AML-193 (cell line): Measurements from ENCODE around the gene PRKCQ.
A peak's percentile ranks its signal among the peaks of the same experiment; 100 is the strongest.

Source experiments
- DNase-seq, 2 experiments: peaks; one replicate each; lab custom pipeline; 2025; lab: John Stamatoyannopoulos, UW

Gene PRKCQ

GRCh38 chr10:6567884-6568283 is 12.2 kb downstream of the PRKCQ start:
- DNase-seq, result no peak

- no peak for DNase-seq
Measured at GRCh38 chr10:6567203-6567703, 12.8 kb downstream of the PRKCQ start.

- peak; percentile 12 to 30 for DNase-seq
Measured at GRCh38 chr10:6565588-6565987, 14.5 kb downstream of the PRKCQ start.

- DNase-seq, result no peak
Measured at GRCh38 chr10:6564367-6564766, 15.7 kb downstream of the PRKCQ start.

DNA sequence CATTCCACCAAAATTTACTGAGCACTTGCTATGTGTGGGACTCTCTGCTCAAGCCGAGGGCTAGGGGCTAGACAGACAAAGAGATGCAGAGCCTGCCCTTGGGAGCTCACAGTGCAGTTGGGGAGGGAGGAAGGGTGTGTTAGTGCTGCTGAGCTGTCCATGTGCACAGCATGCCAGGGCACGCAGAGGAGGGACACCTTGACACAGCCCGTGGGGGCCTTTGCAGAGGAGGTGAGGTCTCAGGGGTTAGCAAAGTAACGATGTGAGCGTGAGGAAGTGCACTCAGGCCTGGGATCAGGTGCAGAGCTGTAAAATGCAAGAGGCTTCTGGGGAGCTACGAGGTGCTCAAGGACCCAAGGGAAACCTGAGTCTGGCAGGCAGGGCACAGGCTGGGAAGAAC is 16.3 kb downstream of the PRKCQ start:
- no peak for DNase-seq

DNA sequence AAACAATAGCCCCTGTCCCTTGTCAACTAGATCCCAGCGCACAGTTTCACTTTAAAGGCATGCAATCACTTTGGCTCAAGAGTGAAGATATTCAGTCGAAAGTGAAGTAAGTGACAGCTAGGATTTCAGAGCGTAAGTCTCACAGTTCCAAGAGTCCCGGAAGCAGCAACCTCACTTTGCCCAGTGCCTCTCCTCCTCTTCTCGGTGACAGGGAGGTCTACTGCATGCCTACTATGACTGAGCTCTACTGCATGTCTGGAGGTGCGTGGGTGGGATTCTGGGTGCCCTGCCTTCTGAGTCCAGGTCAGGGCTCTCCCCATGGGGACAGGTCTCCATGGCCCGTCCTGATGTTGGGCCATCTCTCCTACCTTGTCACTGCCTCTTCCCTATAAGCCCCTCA is 17.0 kb downstream of the PRKCQ start:
- no peak for DNase-seq

DNA sequence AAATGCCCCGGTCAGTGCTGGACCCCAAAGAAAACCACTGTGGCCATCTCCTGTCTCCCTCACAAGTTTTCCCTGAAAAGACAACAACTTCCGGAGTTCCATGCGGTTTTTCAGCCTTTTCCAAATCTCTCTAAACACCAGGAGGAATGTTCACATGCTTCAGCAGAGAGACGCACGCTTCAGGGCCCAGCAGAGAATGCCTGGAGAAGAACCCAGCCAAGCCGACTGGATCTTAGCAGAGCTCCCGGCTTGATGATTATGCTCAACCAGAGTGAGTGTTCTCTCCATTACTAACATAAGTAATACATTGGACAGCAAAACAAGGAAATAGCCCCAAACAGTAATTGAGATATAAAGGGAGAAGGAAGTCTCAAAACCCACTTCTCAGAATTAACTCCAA is 17.9 kb downstream of the PRKCQ start:
- no peak for DNase-seq

- DNase-seq, result no peak
Measured at GRCh38 chr10:6561552-6561951, 18.5 kb downstream of the PRKCQ start.

GRCh38 chr10:6558759-6559461 is 21.2 kb downstream of the PRKCQ start:
- DNase-seq, result no peak

DNA sequence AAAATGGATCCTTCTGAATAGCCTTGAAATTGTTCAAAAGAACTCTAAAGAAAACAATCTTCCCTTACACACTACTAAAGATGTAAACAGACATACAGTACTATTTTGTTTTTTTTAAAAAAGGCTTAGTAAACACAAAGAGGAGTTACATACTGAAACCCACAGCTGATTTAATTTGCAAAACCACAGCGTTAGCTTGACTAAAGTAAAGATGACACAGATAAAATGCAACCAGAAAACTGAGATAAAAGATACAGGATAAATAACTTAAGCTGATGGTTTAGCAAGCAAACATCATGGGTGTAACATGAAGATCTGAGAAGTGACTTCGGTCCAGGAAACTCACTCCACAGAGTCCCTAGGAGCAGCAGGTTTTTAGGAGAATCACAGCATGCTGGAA is 21.8 kb downstream of the PRKCQ start:
- DNase-seq, result no peak

DNA sequence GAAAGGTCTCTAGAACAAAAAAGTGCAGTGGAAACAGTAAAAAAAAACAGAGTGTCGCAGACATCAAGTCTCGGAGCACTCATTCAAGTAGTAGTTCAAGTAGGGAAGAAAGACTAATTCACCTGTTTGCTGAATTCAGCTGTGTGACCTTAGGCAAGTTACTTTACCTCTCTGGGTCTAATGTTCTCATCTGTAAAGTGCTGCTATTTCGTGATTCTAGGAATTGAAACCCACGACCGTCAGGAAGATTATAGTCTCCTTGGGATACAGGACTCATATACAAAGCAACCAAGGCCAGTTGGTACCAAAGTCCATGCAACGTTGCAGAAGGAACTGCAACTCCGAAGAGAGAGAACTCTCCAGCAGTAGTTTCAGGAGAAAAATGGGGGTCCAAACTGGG is 26.1 kb downstream of the PRKCQ start:
- DNase-seq, result no peak

GRCh38 chr10:6543431-6544005 is 36.6 kb downstream of the PRKCQ start:
- DNase-seq, result no peak

DNA sequence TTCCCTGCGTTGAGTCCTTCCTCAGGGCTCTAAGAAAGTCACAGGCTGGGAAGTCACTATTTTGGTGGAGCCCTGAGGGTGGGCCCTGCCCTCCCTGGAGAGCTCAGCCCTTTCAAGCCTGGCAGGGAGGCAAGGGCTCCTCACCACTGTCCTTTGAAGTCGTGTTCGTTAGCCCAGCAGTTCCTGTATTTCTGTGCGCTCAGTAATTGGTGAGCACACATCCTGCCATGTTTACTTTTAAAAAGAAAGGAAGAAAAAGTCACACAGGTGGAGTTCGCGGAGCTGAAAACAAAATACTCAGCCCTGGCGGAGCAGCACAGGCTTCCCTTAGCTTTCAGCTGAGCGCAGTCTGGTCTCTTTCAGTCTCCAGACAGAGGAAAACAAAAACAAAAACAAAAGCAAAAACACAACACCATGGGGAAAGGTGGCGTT is 37.1 kb downstream of the PRKCQ start:
- no peak for DNase-seq

GRCh38 chr10:6539833-6540232 is 40.2 kb downstream of the PRKCQ start:
- DNase-seq, result no peak

DNA sequence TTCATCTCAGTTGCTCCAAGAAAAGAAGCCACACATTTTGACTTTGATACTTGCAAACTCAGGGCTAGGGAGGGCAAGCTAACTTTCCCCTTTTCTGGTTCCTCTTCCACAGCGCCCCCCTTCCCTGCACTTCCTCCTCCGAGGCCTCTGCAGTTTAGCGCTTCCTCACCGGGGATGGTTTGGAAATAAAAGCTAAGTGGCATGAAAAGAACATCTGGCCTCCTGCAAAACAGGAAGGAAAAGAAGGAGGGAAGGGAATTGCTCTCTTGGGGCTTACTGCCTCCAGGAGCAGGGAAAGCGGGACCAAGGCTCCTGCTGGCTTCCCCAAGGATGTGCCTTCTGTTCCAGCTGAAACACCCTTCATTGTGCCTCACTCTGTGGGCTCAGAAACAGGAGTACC is 42.3 kb downstream of the PRKCQ start:
- DNase-seq, result peak; percentile 29 to 32

DNA sequence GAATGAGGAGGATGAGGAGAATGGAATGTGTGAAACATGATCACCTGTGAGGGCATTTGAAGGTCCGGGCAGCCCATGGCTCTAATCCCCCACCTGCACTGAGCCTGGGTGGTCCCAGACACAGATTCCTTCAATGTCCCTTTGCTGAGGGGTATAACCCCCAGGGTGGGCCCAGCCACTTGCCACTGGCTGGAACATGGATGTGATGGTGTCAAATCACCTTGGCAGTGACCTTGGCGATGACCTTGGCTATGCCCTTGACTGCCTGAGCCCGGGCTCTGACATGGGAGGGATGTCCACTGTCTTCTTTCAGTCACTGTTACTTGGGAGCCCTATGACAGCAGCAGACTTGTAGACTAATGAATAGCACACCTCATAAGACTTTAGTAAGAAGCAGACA is 44.0 kb downstream of the PRKCQ start:
- no peak for DNase-seq

DNA sequence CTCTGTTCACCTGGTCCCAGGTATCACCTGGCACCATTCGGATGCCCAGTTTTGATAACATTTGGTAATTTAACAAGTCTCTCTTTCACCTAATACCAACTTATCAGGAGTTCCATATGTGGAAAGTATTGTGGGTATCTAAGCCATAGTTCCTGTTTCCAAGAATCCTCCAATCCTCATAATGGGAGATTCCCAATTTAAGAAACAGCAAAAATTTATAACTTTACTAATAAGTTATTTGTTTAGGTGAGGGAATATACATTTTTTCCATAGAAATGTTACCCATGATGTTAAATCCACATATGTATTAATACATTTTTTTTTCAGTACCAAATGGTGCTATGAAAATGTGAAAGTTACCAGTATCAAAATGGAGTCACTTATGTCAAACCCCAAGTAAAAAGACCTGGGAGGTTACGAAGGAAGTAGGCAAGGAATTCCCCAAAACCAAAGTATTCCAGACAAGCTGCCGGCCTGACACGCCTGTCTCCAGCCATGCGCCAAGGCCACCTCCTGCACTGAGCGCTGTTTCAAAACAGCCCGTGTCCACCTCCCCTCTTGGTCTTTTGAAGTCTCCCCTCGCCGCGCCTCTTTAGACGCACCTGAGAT is 44.8 kb downstream of the PRKCQ start:
- DNase-seq, result no peak

DNA sequence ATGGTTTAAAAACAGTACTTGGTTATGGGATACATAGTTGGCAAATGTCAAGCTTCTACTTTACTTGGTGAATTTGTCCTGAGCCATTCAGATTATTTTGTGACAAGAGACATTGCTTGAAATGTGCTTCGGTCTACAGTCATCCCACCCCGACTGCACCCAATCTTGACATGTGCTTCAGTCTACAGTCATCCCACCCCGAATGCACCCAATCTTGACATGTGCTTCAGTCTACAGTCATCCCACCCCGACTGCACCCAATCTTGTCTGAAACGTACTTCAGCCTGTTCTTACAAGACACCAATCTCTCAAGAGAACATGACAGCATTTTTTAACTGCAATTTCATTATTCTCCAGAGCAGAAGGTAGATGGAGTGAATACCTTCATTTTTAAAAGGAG is 47.8 kb downstream of the PRKCQ start:
- no peak for DNase-seq

- no peak for DNase-seq
Measured at GRCh38 chr10:6530966-6531365, 49.1 kb downstream of the PRKCQ start.

DNA sequence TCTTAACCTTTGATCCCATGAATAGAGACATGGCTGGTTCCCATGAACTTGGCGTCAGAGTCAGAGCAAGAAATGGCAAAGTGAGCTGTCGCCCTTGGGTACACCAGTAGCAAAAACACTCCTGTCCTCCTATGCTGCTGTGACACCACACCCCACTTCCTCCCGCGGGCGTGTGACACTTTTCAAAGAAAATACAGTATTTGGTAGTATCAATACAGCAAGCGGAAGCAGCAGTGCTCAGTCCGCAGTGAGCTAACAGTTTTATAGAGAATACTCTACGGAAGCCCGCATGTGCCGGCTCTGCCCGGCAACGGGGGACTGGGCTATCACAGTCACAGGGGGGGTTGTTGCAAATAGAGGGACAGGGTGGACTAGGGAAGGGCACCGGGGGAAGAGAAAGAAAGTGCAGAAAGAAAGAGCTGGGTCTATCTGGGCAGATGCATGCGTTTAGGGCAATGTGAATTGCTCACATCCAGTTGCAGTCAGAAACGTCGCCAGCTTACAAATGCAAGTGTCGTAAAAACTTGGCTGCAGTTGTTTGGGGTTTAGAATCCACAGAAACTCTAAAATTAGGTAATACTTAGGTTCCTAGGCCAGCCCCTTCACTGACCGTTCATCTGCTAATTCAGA is 49.8 kb downstream of the PRKCQ start:
- DNase-seq, result no peak

DNA sequence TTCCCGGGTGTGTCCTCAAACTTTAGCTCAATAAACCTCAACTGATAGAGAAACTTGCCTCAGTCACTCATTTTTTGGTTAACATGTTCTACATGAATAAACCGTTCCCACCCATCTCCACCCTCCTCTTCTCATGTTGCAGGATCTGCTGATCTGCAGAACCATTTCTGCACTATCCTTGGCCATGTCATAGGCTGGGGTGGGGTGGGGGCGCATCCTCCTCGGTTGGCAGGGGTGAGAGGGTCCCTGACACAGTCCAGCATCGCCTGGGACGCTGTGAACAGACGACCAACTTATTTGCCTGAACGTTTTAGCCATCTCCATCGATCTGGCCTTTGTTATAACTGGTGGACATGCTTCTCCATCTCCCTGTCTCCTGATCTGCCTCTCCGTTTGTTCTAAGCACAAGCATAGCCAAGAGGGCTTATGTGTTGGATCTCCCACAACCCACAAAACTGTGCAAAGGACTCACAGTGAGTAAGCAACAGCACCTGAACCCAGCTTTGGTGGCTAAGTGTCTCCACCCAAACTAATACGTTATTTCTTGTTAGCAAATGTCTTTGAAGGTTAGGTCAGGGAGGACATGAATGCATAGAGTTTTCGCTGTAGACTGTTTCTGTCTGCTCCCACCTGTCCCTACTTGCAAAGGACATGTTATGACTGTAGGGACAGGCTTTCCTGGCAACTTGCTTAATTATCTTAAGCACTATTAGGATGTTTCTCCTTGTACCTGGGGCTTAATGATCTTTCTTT is 51.7 kb downstream of the PRKCQ start:
- no peak for DNase-seq

DNA sequence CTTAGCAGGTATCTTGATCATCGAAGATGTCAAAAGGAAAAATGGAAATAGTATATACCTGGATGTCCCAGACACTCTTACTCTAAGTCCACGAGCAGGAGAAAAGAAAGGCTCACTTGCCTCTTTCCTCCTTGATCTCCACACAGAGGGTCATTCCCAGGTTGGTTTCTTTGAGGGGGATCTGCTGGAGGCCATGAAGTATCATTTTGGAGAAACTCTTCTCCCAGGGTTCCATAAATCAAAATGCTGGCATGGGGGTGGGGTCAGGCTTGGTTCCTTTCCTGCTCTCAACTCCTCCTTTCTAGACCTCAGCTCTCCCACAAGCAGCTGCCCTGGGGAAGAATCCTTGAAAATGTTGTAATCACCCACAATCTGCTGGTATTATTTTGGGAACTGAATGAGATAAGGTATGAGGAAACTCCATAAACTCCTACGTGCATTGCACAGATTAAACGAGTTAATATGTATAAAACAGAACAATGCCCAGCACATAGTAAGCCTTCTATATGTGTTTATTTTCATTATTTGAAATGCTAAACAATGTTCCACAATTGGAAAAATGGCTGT is 54.4 kb downstream of the PRKCQ start:
- DNase-seq, result no peak
